WTC11 (cell line): Measurements from ENCODE around the gene ZNF593. TPM values are rescaled to one million over a fixed set of nuclear protein-coding genes. Genes with fewer than 3 reads are reported as not detected.

Source experiments
- CREB1 ChIP-seq: sonication (generic); formaldehyde crosslinking; IDR thresholded peaks from 2 replicates; pipeline ENCODE4 v1.8.0; 2023; ENCODE audit warnings: mild to moderate bottlenecking, missing genetic modification reagents
- E2F5 ChIP-seq: sonication (generic); formaldehyde crosslinking; IDR thresholded peaks from 2 replicates; pipeline ENCODE4 v1.8.1; 2022; ENCODE audit warnings: mild to moderate bottlenecking, moderate library complexity, missing genetic modification reagents
- ELF4 ChIP-seq: sonication (generic); formaldehyde crosslinking; IDR thresholded peaks from 2 replicates; pipeline ENCODE4 v1.8.1; 2022; ENCODE audit warnings: low read depth, mild to moderate bottlenecking, moderate library complexity, missing genetic modification reagents
- EMX1 ChIP-seq: fragments of 250-450 bp; sonication (Bioruptor Pico); IDR thresholded peaks from 2 replicates; pipeline ENCODE4 v1.8.0; 2021; ENCODE audit warnings: mild to moderate bottlenecking
- ETV6 ChIP-seq: sonication (generic); formaldehyde crosslinking; IDR thresholded peaks from 2 replicates; pipeline ENCODE4 v1.8.1; 2022; ENCODE audit warnings: mild to moderate bottlenecking, missing genetic modification reagents
- FOXJ3 ChIP-seq: sonication (generic); formaldehyde crosslinking; IDR thresholded peaks from 2 replicates; pipeline ENCODE4 v1.9.0; 2021; ENCODE audit warnings: missing genetic modification reagents, mild to moderate bottlenecking, borderline replicate concordance
- FOXP1 ChIP-seq: sonication (generic); formaldehyde crosslinking; IDR thresholded peaks from 2 replicates; pipeline ENCODE4 v1.8.0; 2022; ENCODE audit warnings: missing genetic modification reagents, mild to moderate bottlenecking, moderate library complexity, borderline replicate concordance
- GTF2I ChIP-seq: fragments of 250-450 bp; sonication (Bioruptor Pico); conservative IDR thresholded peaks from 2 replicates; pipeline ENCODE4 v1.4.0; 2021; ENCODE audit warnings: mild to moderate bottlenecking
- HMGA2 ChIP-seq: fragments of 250-450 bp; sonication (Bioruptor Pico); IDR thresholded peaks from 2 replicates; pipeline ENCODE4 v1.4.0; 2021; ENCODE audit warnings: mild to moderate bottlenecking, moderate library complexity
- NFYB ChIP-seq: sonication (generic); formaldehyde crosslinking; conservative IDR thresholded peaks from 2 replicates; pipeline ENCODE4 v1.8.0; 2022; ENCODE audit warnings: low read depth, missing genetic modification reagents
- NR3C1 ChIP-seq: sonication (generic); formaldehyde crosslinking; conservative IDR thresholded peaks from 2 replicates; pipeline ENCODE4 v1.8.1; 2023; ENCODE audit warnings: low read depth, mild to moderate bottlenecking, missing genetic modification reagents
- RORB ChIP-seq: fragments of 250-450 bp; sonication (Bioruptor Pico); IDR thresholded peaks from 2 replicates; pipeline ENCODE4 v1.9.0; 2021; ENCODE audit warnings: mild to moderate bottlenecking
- SMAD4 ChIP-seq: sonication (generic); formaldehyde crosslinking; IDR thresholded peaks from 2 replicates; pipeline ENCODE4 v1.8.0; 2022; ENCODE audit warnings: mild to moderate bottlenecking, missing genetic modification reagents
- ZNF219 ChIP-seq: sonication (generic); formaldehyde crosslinking; IDR thresholded peaks from 2 replicates; pipeline ENCODE4 v1.8.0; 2023; ENCODE audit warnings: missing genetic modification reagents, mild to moderate bottlenecking, borderline replicate concordance
- ZNF416 ChIP-seq: fragments of 250-450 bp; sonication (Bioruptor Pico); IDR thresholded peaks from 2 replicates; pipeline ENCODE4 v1.9.0; 2021; ENCODE audit warnings: mild to moderate bottlenecking, inconsistent platforms
- ZNF671 ChIP-seq: fragments of 250-450 bp; sonication (Bioruptor Pico); IDR thresholded peaks from 2 replicates; pipeline ENCODE4 v1.8.0; 2021; ENCODE audit warnings: mild to moderate bottlenecking
- total RNA-seq: library from RNA; stranded (reverse); gene quantifications from 3 replicates; pipeline ENCODE4 v1.2.3, GENCODE V29; 2021
- TF ChIP-seq, protein P1 (sequence below): sonication (generic); formaldehyde crosslinking; IDR thresholded peaks from 2 replicates; pipeline ENCODE4 v1.8.0; 2023; ENCODE audit warnings: missing genetic modification reagents, mild to moderate bottlenecking, borderline replicate concordance
- TF ChIP-seq, protein P2 (sequence below): sonication (generic); formaldehyde crosslinking; IDR thresholded peaks from 2 replicates; pipeline ENCODE4 v1.8.1; 2023; ENCODE audit warnings: mild to moderate bottlenecking, missing genetic modification reagents, moderate library complexity
- TF ChIP-seq, protein P3 (sequence below): sonication (generic); formaldehyde crosslinking; IDR thresholded peaks from 2 replicates; pipeline ENCODE4 v1.8.1; 2022; ENCODE audit warnings: low read depth, mild to moderate bottlenecking, moderate library complexity, missing genetic modification reagents, borderline replicate concordance
- TF ChIP-seq, protein P4 (sequence below): sonication (generic); formaldehyde crosslinking; conservative IDR thresholded peaks from 2 replicates; pipeline ENCODE4 v1.8.1; 2022; ENCODE audit warnings: mild to moderate bottlenecking, missing genetic modification reagents
- TF ChIP-seq, protein P5 (sequence below): sonication (generic); formaldehyde crosslinking; IDR thresholded peaks from 2 replicates; pipeline ENCODE4 v1.8.1; 2023; ENCODE audit warnings: mild to moderate bottlenecking, missing genetic modification reagents, moderate library complexity
- TF ChIP-seq, protein P6 (sequence below): sonication (generic); formaldehyde crosslinking; IDR thresholded peaks from 2 replicates; pipeline ENCODE4 v1.8.0; 2023; ENCODE audit warnings: missing genetic modification reagents
- TF ChIP-seq, protein P7 (sequence below): sonication (generic); formaldehyde crosslinking; IDR thresholded peaks from 2 replicates; pipeline ENCODE4 v1.8.0; 2022; ENCODE audit warnings: mild to moderate bottlenecking, missing genetic modification reagents
- TF ChIP-seq, protein P8 (sequence below): sonication (generic); formaldehyde crosslinking; IDR thresholded peaks from 2 replicates; pipeline ENCODE4 v1.8.0; 2022; ENCODE audit warnings: mild to moderate bottlenecking, missing genetic modification reagents
- TF ChIP-seq, protein P9 (sequence below): sonication (generic); formaldehyde crosslinking; IDR thresholded peaks from 2 replicates; pipeline ENCODE4 v1.8.1; 2022; ENCODE audit warnings: missing genetic modification reagents, borderline replicate concordance

ZNF593 gene
- total RNA-seq, 1 experiment from 2014 or later = 49.1 TPM

GRCh38 chr1:26161415-26162219 is 8.1 kb upstream of the ZNF593 start (continued):
- TF ChIP-seq ZNF219 (CRISPR knock-in tag) (no peak; the same call in 1 of the 2 replicates), RORB (no peak), E2F5 (CRISPR knock-in tag) (peak; percentile 95), GTF2I (CRISPR knock-in tag) (no peak), ZNF416 (no peak), ZNF671 (CRISPR knock-in tag) (no peak), FOXJ3 (CRISPR knock-in tag) (no peak), ELF4 (CRISPR knock-in tag) (peak; percentile 87; the same call in 1 of the 2 replicates), CREB1 (CRISPR knock-in tag) (0 out of 2 replicates have a peak, but pooled peaks have one; percentile 68), NFYB (CRISPR knock-in tag) (0 out of 2 replicates have a peak, but pooled peaks have one; percentile 30), EMX1 (no peak), ETV6 (CRISPR knock-in tag) (peak; percentile 94), HMGA2 (no peak), SMAD4 (CRISPR knock-in tag) (no peak), NR3C1 (CRISPR knock-in tag) (no peak), FOXP1 (CRISPR knock-in tag) (peak; percentile 93; the same call in 1 of the 2 replicates)
- TF ChIP-seq, protein P1, sequence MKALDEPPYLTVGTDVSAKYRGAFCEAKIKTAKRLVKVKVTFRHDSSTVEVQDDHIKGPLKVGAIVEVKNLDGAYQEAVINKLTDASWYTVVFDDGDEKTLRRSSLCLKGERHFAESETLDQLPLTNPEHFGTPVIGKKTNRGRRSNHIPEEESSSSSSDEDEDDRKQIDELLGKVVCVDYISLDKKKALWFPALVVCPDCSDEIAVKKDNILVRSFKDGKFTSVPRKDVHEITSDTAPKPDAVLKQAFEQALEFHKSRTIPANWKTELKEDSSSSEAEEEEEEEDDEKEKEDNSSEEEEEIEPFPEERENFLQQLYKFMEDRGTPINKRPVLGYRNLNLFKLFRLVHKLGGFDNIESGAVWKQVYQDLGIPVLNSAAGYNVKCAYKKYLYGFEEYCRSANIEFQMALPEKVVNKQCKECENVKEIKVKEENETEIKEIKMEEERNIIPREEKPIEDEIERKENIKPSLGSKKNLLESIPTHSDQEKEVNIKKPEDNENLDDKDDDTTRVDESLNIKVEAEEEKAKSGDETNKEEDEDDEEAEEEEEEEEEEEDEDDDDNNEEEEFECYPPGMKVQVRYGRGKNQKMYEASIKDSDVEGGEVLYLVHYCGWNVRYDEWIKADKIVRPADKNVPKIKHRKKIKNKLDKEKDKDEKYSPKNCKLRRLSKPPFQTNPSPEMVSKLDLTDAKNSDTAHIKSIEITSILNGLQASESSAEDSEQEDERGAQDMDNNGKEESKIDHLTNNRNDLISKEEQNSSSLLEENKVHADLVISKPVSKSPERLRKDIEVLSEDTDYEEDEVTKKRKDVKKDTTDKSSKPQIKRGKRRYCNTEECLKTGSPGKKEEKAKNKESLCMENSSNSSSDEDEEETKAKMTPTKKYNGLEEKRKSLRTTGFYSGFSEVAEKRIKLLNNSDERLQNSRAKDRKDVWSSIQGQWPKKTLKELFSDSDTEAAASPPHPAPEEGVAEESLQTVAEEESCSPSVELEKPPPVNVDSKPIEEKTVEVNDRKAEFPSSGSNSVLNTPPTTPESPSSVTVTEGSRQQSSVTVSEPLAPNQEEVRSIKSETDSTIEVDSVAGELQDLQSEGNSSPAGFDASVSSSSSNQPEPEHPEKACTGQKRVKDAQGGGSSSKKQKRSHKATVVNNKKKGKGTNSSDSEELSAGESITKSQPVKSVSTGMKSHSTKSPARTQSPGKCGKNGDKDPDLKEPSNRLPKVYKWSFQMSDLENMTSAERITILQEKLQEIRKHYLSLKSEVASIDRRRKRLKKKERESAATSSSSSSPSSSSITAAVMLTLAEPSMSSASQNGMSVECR (CRISPR knock-in tag) = peak; percentile 89; the same call in 1 of the 2 replicates
- TF ChIP-seq, protein P2, sequence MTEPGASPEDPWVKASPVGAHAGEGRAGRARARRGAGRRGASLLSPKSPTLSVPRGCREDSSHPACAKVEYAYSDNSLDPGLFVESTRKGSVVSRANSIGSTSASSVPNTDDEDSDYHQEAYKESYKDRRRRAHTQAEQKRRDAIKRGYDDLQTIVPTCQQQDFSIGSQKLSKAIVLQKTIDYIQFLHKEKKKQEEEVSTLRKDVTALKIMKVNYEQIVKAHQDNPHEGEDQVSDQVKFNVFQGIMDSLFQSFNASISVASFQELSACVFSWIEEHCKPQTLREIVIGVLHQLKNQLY = 0 out of 2 replicates have a peak, but pooled peaks have one; percentile 62
- TF ChIP-seq, protein P3, sequence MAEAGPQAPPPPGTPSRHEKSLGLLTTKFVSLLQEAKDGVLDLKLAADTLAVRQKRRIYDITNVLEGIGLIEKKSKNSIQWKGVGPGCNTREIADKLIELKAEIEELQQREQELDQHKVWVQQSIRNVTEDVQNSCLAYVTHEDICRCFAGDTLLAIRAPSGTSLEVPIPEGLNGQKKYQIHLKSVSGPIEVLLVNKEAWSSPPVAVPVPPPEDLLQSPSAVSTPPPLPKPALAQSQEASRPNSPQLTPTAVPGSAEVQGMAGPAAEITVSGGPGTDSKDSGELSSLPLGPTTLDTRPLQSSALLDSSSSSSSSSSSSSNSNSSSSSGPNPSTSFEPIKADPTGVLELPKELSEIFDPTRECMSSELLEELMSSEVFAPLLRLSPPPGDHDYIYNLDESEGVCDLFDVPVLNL (CRISPR knock-in tag) = peak; percentile 68; the same call in 1 of the 2 replicates
- TF ChIP-seq, protein P4, sequence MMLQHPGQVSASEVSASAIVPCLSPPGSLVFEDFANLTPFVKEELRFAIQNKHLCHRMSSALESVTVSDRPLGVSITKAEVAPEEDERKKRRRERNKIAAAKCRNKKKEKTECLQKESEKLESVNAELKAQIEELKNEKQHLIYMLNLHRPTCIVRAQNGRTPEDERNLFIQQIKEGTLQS = no peak
- TF ChIP-seq, protein P5, sequence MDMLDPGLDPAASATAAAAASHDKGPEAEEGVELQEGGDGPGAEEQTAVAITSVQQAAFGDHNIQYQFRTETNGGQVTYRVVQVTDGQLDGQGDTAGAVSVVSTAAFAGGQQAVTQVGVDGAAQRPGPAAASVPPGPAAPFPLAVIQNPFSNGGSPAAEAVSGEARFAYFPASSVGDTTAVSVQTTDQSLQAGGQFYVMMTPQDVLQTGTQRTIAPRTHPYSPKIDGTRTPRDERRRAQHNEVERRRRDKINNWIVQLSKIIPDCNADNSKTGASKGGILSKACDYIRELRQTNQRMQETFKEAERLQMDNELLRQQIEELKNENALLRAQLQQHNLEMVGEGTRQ (CRISPR knock-in tag) = peak; percentile 41; the same call in 1 of the 2 replicates
- TF ChIP-seq, protein P6, sequence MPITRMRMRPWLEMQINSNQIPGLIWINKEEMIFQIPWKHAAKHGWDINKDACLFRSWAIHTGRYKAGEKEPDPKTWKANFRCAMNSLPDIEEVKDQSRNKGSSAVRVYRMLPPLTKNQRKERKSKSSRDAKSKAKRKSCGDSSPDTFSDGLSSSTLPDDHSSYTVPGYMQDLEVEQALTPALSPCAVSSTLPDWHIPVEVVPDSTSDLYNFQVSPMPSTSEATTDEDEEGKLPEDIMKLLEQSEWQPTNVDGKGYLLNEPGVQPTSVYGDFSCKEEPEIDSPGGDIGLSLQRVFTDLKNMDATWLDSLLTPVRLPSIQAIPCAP = peak; percentile 91
- TF ChIP-seq, protein P7, sequence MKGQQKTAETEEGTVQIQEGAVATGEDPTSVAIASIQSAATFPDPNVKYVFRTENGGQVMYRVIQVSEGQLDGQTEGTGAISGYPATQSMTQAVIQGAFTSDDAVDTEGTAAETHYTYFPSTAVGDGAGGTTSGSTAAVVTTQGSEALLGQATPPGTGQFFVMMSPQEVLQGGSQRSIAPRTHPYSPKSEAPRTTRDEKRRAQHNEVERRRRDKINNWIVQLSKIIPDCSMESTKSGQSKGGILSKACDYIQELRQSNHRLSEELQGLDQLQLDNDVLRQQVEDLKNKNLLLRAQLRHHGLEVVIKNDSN = peak; percentile 75
- TF ChIP-seq, protein P8, sequence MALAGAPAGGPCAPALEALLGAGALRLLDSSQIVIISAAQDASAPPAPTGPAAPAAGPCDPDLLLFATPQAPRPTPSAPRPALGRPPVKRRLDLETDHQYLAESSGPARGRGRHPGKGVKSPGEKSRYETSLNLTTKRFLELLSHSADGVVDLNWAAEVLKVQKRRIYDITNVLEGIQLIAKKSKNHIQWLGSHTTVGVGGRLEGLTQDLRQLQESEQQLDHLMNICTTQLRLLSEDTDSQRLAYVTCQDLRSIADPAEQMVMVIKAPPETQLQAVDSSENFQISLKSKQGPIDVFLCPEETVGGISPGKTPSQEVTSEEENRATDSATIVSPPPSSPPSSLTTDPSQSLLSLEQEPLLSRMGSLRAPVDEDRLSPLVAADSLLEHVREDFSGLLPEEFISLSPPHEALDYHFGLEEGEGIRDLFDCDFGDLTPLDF (CRISPR knock-in tag) = 0 out of 2 replicates have a peak, but pooled peaks have one; percentile 71
- TF ChIP-seq, protein P9, sequence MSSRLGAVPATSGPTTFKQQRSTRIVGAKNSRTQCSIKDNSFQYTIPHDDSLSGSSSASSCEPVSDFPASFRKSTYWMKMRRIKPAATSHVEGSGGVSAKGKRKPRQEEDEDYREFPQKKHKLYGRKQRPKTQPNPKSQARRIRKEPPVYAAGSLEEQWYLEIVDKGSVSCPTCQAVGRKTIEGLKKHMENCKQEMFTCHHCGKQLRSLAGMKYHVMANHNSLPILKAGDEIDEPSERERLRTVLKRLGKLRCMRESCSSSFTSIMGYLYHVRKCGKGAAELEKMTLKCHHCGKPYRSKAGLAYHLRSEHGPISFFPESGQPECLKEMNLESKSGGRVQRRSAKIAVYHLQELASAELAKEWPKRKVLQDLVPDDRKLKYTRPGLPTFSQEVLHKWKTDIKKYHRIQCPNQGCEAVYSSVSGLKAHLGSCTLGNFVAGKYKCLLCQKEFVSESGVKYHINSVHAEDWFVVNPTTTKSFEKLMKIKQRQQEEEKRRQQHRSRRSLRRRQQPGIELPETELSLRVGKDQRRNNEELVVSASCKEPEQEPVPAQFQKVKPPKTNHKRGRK (CRISPR knock-in tag) = no peak
